Measurements from ENCODE around the gene GYG1. TPM values are rescaled to one million over a fixed set of nuclear protein-coding genes. Genes with fewer than 3 reads are reported as not detected.

The GYG1 gene
- total and polyA plus RNA-seq, 2 experiments from 2014 or later = 33.2 to 40.9 TPM

DNA sequence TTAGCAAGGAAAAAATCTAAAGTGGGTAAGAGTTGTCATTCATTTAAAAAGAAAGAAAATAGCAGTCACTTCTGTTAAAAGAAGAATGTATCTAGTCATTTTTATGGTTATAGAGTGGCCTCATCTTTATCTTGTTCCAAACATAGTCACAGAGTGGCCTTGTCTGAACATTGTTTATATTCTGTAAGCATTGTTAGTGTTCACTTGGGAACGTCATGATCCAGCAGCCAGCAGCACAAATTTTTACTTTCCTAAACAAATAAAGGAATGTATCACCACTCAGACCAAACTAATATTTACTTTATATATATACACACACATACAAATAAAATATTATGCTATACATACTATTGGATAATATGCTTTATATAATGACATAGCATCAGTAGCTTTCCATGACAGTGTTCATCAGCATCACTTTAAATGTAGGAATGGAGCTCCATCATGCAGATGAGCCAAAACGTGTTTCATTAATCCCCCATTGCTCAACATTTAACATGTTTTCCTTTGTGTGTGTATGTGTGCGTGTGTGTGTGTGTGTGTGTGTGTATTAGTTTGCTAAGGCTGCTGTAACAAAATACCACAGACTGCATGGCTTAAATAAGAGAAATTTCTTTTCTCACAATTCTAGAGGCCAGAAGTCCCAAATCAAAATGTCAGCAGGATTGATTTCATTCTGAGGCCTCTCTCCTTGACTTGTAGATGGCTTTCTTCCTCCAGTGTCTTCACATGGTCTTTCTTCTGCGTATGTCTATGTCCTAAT lies 39.6 kb upstream of the GYG1 start:
- H2AFZ ChIP-seq = no peak overlapping the region
- Mint-ChIP-seq H3K27me3 (ENCODE audit: insufficient read depth, low read depth, poor library complexity) (peaks cover 3% of the 10 kb centered on the region), H3K4me1 (peaks cover 14% of the 10 kb centered on the region), H3K27ac (no peak overlapping the region), H3K9me3 (no peaks in the 10 kb centered on the region; the same call in 2 of the 3 replicates), H3K4me3 (no peak overlapping the region), H3K36me3 (ENCODE audit: low read depth) (no peaks in the 10 kb centered on the region)
- DNase-seq (ENCODE audit: low spot score) (no peak), ATAC-seq (no peak)
- H4K20me1 ChIP-seq (replicated peaks; ENCODE audit: insufficient read depth) = no peaks in the 10 kb centered on the region
- H3F3A ChIP-seq (replicated peaks; ENCODE audit: low read depth) = no peaks in the 10 kb centered on the region
- no peaks in the 10 kb centered on the region for H3K79me2 ChIP-seq (replicated peaks; ENCODE audit: insufficient read depth)
- TF ChIP-seq JUNB (IDR thresholded peaks at IDR 0.05; ENCODE audit: unreplicated experiment) (no peak), NANOG (IDR thresholded peaks at IDR 0.05; ENCODE audit: borderline replicate concordance) (no peak)
- H3K27ac ChIP-seq (ENCODE audit: low read depth) = no peak overlapping the region
- no peak overlapping the region for H3K4me2 ChIP-seq
- no peaks in the 10 kb centered on the region for H3K27me3 ChIP-seq (ENCODE audit: insufficient read depth)
- H3K4me1 ChIP-seq (ENCODE audit: insufficient read depth) = peaks cover 3% of the 10 kb centered on the region; the same call in 1 of the 2 replicates
- H3K9me2 ChIP-seq (ENCODE audit: insufficient read depth) = no peaks in the 10 kb centered on the region
- no peak overlapping the region for H3K4me3 ChIP-seq
- H3K36me3 ChIP-seq (ENCODE audit: insufficient read depth) = no peaks in the 10 kb centered on the region

DNA sequence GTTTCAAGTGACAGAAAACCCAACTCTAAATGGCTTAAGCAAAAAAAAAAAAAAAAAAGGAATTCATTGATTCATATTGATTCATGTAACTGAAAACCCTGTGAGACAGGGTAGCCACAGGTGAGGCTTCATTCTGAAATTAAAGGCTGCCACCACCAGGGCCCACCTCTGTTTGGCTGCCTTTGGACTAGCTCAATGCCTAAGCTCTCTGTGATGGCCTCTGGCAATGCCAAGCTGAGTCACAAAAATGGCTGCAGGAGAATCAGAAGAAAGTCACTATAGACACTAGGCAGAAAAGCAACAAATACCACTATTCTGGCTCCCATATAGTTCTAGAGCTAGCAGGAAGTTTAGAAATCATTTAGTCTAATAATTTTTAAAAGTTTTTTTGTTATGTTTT lies 38.2 kb upstream of the GYG1 start:
- DNase-seq (ENCODE audit: low spot score) (no peak), ATAC-seq (no peak)
- no peak overlapping the region for H3K4me3 Mint-ChIP-seq
- Histone ChIP-seq H3K4me3 (no peak overlapping the region), H2AFZ (no peak overlapping the region), H3K4me1 (ENCODE audit: insufficient read depth) (peaks cover 3% of the 10 kb centered on the region; the same call in 1 of the 2 replicates), H4K20me1 (replicated peaks; ENCODE audit: insufficient read depth) (no peaks in the 10 kb centered on the region), H3K36me3 (ENCODE audit: insufficient read depth) (no peaks in the 10 kb centered on the region), H3F3A (replicated peaks; ENCODE audit: low read depth) (no peaks in the 10 kb centered on the region; the same call in 1 of the 2 replicates), H3K27ac (ENCODE audit: low read depth) (no peak overlapping the region), H3K4me2 (no peak overlapping the region), H3K9me2 (ENCODE audit: insufficient read depth) (no peaks in the 10 kb centered on the region), H3K79me2 (replicated peaks; ENCODE audit: insufficient read depth) (no peaks in the 10 kb centered on the region), H3K27me3 (ENCODE audit: insufficient read depth) (no peaks in the 10 kb centered on the region)
- H3K9me3 Mint-ChIP-seq = no peaks in the 10 kb centered on the region; the same call in 1 of the 3 replicates
- TF ChIP-seq STAT1 (IDR thresholded peaks at IDR 0.05; ENCODE audit: unreplicated experiment) (no peak), ZNF462 (CRISPR knock-in tag; IDR thresholded peaks at IDR 0.05) (no peak), POLR2AphosphoS5 (IDR thresholded peaks at IDR 0.05; ENCODE audit: low read depth) (no peak), EZH2phosphoT487 (IDR thresholded peaks at IDR 0.05; ENCODE audit: unreplicated experiment) (no peak), ZNF331 (CRISPR knock-in tag; IDR thresholded peaks at IDR 0.05; ENCODE audit: low read depth) (no peak), NANOG (IDR thresholded peaks at IDR 0.05; ENCODE audit: borderline replicate concordance) (no peak), EZH2 (IDR thresholded peaks at IDR 0.05; ENCODE audit: low read depth, unreplicated experiment) (no peak)
- TF ChIP-seq, protein P1, sequence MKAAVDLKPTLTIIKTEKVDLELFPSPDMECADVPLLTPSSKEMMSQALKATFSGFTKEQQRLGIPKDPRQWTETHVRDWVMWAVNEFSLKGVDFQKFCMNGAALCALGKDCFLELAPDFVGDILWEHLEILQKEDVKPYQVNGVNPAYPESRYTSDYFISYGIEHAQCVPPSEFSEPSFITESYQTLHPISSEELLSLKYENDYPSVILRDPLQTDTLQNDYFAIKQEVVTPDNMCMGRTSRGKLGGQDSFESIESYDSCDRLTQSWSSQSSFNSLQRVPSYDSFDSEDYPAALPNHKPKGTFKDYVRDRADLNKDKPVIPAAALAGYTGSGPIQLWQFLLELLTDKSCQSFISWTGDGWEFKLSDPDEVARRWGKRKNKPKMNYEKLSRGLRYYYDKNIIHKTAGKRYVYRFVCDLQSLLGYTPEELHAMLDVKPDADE (IDR thresholded peaks at IDR 0.05) = no peak
- TF ChIP-seq, protein P2, sequence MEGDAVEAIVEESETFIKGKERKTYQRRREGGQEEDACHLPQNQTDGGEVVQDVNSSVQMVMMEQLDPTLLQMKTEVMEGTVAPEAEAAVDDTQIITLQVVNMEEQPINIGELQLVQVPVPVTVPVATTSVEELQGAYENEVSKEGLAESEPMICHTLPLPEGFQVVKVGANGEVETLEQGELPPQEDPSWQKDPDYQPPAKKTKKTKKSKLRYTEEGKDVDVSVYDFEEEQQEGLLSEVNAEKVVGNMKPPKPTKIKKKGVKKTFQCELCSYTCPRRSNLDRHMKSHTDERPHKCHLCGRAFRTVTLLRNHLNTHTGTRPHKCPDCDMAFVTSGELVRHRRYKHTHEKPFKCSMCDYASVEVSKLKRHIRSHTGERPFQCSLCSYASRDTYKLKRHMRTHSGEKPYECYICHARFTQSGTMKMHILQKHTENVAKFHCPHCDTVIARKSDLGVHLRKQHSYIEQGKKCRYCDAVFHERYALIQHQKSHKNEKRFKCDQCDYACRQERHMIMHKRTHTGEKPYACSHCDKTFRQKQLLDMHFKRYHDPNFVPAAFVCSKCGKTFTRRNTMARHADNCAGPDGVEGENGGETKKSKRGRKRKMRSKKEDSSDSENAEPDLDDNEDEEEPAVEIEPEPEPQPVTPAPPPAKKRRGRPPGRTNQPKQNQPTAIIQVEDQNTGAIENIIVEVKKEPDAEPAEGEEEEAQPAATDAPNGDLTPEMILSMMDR (conservative IDR thresholded peaks at IDR 0.05; ENCODE audit: low read depth in 2 of 2) = no peak
- peaks cover 7% of the 10 kb centered on the region for H3K27me3 Mint-ChIP-seq (ENCODE audit: insufficient read depth, low read depth, poor library complexity)
- H3K36me3 Mint-ChIP-seq (ENCODE audit: low read depth) = no peaks in the 10 kb centered on the region
- H3K4me1 Mint-ChIP-seq = peaks cover 21% of the 10 kb centered on the region
- no peak overlapping the region for H3K27ac Mint-ChIP-seq
